NOMO-1 treated with dmso at 0.1 percent for 144 hours (cell line): Measurements from ENCODE around the gene BRAT1.
"Not testable (repeated sequence)": the region's sequence is repeated elsewhere in the genome, so short reads cannot be mapped to it uniquely, and the experiment has no call there.

Experiments used
- DNase-seq: peaks from one replicate; lab custom pipeline; 2025; ENCODE audit not compliant: unreplicated experiment; lab: John Stamatoyannopoulos, UW

BRAT1 gene

DNA sequence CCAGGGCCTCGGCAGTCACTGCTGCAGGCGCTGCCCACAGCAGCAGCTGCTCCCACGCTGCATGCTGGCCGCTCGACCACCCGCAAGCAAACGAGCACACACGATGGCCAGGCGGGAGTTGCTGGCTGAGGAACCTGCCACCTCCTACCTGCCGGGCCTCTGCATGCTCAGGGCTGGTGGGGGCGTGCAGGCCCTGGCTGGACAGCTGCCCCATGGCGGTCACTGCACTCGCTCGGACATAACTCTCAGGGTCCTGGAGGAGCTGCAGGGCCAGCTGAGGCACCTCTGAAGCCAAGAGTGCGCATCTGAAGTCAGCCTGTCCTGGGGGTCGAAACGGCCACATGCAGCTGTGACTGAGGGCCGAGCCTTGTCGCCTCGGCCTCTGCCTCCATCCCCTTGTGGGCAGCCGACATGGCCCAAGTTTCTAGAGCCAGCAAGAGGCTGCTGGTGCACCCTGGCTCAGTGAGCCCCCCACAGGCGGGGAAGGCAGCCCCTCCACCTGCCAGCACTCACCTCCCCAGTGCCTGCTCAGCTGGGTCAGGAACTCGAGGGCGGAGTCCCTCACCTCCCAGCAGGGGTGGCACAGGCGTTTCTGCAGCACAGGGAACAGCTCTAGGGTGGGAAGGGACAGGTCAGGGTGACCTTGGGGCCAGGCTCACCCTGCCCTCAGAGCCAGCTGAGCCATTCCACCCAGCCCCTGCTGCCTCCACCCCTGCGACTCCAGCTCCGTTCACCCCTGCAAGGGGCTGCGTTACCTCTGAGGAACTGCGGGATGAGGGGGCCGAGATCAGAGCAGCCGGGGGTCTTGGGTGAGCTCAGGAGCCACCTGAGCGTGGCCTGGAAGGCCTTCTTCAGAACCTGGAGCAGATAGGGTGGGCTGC, 16.1 kb downstream of the BRAT1 start:
- DNase-seq = no peak

DNA sequence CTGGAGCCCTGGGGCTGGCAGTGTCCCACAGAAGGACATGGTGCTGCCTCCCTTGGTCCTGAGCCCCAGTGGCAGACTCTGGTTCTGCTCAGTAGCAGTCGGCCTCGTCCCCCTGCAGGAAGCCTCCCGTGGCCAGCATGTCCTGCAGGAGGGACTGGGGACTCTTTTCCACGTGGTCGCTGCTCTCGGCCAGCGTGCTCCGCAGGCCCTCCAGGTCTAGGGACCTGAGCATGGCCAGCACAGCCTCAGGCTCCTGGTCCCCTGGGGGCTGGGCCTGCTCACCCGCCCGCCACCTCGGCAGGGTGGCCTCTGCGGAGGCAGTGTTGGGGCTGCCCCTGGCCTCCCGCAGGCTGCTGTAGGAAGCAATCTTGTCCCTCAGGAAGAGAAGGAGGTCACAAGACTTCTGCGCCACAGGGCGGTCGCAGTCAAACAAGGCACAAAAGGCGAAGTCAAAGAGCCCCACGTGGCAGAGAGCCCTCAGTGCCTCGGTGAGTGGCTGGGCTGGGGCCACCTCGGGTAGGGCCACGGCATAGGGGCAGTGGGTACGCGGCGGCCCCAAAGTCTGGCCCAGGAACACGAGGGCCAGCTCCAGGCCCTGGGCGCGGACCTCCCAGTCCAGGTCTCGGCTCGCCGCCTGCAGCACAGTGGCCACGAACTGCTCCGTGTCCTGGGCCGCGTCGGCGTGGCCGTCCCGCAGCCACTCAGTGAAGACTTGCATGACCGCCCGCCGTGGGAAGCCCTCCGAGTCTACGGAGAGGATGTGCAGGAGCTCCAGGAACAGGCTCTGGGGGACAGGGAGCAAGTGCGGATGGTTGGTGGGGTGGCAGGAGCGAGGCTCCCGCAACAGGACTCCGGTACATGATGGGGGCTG, 17.1 kb downstream of the BRAT1 start:
- DNase-seq = no peak

DNA sequence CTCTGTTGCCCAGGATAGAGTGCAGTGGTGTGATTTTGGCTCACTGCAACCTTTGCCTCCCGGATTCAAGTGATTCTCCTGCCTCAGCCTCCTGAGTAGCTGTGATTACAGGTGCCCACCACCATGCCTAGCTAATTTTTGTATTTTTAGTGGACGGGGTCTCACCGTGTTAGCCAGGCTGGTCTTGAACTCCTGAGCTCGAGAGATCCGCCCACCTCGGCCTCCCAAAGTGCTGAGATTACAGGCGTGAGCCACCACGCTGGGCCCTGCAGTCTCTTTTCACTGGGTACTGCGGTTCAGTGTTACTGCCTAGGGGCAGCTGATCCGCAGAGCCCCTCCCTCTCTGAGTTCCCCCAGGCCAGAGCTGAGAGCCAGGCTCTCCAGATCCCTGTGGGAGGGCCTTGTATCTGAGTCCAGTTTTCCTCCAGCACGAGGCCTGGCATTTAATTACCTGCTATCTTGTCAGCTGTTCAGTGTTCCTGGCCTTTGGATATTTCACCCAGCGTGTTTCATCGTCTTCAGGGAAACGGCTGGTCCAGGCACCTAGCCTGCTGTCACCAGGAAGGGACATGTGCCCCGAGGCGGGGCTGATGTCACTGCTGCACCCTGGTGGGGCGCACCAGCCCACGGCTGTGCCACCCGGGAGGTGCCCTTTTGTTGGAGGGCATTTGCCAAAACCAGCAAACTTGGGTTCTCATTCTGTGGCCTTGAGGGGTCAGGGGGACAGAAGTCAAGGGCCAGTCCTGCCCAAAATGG, 19.3 kb downstream of the BRAT1 start:
- DNase-seq = not testable (repeated sequence)

DNA sequence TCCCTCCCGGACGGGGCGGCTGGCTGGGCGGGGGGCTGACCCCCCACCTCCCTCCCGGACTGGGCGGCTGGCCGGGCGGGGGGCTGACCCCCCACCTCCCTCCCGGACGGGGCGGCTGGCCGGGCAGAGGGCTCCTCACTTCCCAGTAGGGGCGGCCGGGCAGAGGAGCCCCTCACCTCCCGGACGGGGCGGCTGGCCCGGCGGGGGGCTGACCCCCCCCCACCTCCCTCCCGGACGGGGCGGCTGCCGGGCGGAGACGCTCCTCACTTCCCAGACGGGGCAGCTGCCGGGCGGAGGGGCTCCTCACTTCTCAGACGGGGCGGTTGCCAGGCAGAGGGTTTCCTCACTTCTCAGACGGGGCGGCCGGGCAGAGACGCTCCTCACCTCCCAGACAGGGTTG, 21.1 kb downstream of the BRAT1 start:
- not testable (repeated sequence) for DNase-seq

DNA sequence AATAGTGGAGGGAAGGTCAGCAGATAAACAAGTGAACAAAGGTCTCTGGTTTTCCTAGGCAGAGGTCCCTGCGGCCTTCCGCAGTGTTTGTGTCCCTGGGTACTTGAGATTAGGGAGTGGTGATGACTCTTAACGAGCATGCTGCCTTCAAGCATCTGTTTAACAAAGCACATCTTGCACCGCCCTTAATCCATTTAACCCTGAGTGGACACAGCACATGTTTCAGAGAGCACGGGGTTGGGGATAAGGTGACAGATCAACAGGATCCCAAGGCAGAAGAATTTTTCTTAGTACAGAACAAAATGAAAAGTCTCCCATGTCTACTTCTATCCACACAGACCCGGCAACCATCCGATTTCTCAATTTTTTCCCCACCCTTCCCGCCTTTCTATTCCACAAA, 21.8 kb downstream of the BRAT1 start:
- not testable (repeated sequence) for DNase-seq

DNA sequence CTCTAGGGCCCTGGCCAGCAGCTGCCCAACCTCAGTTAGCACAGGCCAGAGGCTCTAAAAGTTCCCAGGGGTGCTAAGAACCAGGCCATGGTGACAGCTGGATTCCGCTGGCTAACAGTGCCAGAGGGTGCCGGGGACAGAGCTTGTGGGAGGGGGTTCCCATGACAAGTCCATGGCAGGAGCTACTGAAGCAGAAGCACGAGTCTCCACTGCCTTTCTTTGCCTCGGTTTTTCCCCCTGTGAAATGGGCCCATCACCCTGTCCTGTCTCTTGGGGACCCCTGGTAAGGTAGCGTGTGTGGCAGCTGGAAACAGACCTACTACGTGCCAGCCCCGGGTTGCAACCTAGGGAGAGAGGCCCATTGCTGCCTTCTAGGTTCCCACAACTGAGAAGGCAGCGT, 22.5 kb downstream of the BRAT1 start:
- not testable (repeated sequence) for DNase-seq

DNA sequence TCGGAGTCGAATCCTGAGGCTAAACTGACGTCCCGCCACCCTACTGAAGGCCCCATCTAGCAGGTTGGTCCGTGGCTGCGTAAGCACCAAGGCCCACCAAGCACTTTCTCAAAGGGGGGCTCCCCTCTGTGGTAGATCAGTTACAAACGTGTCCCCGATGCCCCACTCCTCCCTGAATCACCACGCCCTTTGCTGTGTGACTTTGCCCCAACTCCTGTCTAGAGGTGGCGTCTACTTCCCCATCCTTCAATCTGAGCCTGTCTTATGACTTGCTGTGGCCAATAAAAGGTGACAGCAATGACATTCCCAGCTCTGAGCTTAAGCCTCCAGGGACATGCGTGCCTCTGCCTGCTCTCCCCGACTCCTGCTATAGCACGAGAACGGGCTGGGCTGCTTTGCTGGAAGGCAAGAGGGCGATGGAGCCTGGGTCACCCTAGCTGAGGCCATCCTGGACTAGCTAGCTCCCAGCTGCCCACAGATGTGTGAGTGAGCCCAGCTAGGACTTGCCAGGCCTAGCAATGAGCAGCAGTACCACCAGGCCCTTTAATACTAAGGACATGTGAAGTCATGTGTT, 23.0 kb downstream of the BRAT1 start:
- not testable (repeated sequence) for DNase-seq

DNA sequence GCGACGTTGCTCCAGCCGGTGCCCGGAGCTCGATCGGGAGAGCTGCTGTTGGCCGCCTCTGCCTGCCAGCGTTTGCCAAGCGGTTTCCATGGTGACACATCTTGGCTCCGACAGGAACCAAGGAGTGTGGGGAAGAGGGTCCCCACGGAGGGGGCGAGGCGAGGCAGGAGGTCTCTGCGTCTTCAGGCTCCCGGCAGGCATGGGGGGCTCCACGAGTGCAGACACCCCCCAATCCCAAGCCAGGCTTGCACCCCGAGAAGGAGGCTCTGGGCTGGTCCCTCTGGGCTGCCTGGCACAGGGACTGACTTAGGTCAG, 23.6 kb downstream of the BRAT1 start:
- not testable (repeated sequence) for DNase-seq

DNA sequence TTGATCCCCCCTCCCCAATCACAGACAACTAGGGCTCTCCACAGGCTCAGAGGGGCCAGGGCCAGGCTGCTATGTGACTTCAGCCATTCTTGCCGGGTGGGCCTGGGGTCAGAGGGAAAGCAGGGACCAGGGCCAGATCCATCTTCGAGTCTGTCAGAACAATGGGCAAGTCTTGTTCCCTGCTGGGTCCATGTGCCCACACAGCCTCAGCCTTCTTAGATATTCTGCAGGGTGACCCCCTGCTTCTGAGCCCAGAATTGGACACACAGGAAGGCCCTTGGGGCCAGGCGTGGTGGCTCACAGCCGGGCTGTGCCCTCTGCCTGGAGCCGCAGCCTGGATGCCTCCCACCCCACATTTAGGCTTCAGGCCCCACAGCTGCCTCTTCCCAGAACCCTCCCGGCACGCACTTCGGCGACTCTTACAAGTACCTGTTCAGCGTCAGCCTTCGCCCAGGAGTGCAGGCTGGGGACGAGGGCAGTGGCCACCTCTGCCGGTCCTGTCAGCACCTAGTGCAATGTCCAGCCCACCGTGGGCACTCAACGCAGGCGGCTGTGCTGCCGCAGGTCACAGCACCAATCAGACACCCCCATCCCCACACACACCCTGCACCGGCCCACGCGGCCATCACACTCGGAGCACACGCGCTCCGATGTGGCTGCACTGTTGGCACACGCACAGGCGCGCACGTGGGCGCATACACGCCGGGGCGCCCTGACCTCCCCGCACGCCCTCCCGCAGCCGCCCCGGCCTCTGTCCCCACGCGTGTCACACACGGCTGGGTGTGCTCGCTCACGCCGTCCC, 24.1 kb downstream of the BRAT1 start:
- DNase-seq = not testable (repeated sequence)

DNA sequence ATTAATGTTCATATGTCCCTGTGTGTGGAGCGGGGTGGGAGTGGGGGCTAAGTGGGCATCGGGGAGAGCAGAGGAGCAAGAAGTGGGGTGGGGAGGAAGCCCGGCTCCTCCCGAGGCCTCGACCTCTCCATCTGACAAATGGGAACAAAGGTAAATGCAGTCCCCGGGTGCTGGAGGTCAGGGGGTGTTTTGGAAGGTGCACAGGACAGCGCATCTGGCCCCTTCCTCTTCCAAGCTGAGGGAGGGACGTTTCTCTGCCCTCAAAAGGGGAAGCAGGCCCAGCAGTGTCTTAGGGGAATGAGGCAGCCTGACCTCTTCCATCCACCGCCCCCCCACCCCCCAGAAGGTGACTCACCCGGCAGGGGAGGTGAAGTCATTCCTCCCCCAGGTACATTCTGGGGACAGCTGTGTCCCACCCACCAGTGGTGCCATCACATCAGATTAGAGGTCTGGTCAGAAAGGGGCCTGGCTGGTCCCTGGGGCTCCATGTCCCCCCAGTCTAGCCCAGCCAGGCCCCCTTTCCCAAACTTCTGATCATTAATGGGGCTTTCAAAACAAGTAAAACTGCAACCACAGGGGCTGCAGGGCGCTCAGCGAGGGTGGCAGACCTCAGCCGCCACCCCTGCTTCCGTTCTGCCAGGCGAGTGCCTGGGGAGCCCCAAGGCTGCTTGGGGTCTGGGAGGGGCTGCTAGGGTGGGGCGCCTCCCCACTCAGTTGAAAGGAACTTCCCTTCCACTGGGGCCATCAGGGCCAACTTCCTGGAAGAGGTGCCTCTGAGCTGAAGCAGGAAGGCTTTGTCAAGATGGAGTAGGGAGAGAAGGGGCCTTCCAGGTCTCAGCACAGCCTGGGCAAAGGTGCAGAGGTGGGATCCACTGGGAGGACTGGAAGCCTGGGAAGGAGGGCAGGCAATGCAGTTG, 25.0 kb downstream of the BRAT1 start:
- peak; percentile 87 for DNase-seq

DNA sequence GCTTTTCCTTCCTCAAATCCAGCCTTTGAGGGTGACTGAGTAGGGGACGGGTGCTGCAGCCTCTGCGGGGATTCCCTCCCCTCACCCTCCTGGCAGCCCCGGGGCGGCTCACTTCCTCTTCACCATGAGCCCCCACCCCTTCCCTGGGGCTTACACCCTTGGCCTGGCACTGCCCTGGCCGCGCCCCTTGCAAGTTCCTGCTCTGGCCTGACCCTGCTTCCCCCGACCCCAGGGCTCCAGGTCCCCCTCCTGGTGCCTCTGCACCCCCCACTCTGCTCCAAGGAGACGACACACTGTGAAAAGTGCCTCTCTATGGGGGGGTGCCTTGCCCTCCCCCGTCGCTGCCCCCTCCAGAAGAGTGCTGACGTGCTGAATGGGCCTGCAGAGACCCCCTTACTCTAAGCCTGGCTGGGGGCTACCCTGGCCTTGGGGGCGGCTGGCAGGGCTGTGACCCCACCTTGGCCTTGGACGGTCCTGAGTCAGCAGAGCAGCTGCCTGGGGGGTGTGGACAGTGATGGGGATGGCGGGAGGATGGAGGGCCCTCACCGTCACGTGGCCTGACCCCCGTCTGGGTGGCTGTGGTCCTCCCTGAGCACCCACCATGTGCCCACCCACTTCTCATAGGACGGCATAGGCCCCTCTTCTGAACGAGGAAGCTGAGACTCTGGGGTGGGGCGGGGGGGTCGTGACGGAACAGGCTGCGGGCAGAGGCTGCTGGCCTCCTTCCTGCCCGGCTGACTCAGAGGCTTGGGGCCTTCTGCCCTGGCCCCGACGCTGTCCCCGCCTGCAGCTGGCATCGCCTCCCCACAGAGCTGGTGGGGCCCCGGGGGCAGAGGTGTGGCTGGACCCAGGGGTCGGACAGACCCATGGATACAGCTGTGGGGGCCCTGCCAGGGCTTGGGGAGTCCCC, 25.9 kb downstream of the BRAT1 start:
- peak; percentile 96 for DNase-seq

DNA sequence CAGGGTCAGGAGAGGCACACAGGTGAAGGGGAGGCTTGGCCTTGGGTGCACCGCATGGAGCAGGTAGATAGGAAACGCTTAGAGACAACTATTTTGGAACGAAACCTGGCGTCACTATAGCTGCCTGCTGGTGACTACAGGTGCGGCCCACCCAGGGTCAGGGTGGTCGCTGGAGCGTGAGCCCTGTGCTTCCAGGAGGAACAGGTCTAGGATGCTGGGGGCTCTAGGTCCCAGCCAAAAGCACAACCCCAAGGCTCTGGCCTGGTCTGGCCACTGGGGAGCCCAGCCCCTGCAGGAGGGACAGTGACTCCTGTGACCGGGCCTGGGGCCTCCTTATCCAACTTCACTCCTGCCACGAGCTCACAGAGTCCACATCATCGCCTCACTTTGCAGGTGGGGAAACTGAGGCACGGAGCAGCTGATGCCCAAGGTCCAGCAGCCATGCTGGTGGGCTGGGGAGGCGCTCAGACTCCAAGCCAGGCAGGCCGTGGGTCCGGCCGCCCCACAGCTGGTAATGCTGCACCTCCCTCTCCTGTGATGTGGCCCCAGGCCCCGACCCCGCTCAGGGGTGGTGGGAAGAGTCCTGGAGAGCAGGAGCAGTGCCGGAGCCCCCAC, 26.7 kb downstream of the BRAT1 start:
- DNase-seq = no peak

DNA sequence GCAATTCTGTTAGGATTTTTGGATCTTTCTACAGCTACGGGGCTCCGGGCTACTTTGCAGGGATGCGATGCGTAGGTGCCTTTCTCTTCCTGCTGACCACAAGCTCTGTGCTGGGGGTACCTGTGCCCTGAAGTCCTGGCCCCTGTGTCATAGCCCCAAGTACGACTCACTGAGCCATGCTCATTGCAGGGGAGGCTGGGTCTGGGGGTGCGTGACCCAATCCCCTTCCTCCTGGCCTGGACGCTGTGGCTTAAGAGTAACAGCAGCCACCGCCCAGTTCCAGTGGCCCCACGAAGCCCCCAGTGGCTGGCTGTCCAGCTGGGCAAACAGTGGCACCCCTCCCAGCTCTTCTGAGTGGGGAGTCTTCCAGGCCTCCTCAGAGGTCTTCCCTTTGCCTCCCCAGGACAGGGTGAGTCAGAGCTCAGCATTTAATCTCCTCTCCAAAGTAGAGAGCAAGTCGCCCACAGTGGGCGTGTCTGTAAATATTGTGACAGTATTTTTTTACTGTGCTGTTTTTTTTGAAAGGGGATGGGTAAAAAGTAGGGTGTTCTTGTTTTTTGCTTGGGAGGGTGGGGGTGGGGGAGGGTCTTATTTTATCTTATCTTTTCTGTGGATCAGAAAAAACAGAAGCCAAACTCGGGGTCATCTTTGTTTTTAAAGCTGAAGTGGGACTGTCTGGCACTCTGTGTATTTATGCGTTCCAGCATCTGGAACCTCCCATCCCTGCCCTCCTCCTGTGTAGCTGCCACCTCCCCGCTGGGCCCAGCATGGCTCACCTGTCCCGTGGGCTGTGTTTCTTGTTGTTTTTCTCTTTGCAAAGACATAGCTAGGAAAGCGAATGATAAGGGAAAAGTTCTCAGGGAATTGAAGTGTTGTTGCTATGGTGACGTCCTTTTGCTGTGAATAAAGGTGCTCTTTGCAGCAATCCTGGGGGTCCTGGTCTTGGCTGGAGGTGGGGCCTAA, 27.5 kb downstream of the BRAT1 start:
- no peak for DNase-seq

DNA sequence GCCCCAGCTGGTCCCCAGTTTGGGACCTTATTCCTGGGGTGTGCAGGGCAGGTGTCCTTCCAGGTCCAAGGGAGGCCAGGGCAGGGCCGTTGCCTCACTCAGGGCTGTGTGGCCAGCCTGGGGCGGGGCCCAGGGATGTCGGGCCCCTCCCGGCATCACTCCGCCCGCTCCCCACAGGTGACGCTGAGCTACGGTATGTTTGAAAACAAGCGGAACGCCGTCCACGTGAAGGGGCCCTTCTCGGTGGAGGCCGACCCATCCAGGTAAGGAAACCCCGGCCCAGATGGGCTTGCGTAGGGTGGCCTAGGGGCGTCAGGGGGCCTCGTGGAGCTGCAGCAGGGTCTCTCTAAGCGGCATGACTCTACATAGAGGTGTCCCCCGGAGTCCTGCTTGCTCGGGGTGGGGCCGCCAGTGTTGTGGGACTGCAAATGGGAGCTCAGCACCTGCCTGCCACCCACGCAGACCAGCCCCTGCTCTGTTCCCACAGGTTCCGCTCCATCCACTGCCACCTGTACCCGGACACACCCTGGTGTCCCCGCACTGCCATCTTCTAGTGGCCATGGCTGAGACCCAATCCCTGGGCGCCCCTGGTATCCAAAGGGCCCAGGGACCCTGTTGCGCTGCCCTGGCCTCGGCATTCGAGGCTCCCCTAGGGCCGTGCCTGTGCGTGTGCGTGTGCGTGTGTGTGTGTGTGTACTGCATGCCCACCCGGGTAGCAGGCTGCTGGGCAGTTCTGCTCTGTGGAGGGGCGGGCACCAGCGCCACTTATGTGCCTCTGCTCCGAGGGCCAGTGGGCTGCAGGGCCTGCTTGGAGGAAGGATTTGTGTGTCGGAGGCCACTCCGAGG, 28.4 kb downstream of the BRAT1 start:
- no peak for DNase-seq
